GM06990 (cell line): ENCODE results near the gene RND3.

ENCODE experiments used
- DNase-seq: peaks from one replicate; pipeline ENCODE4 v3.0.0-alpha.2; 2011; ENCODE audit not compliant: insufficient read length; ENCODE audit errors: extremely low read depth
- H3K27me3 ChIP-seq: replicated peaks from 2 replicates; pipeline ENCODE4 v1.6.0; 2011; ENCODE audit warnings: low read length; ENCODE audit not compliant: control insufficient read depth, insufficient read depth
- H3K36me3 ChIP-seq: 2 replicates; pipeline ENCODE4 v1.5.1; 2011; ENCODE audit warnings: low read length; ENCODE audit not compliant: control insufficient read depth, insufficient read depth
- H3K4me3 ChIP-seq: replicated peaks from 2 replicates; pipeline ENCODE4 v1.5.1; 2011; ENCODE audit warnings: low read depth, mild to moderate bottlenecking, control low read depth, low read length
- TF ChIP-seq, protein P1 (sequence below): IDR thresholded peaks from 2 replicates; pipeline ENCODE4 v1.5.1; 2011; ENCODE audit warnings: low read length, control low read depth, mild to moderate bottlenecking, inconsistent platforms; ENCODE audit not compliant: insufficient read depth, poor library complexity, severe bottlenecking

RND3 gene

GRCh38 chr2:150468350-150468960 lies 19.0 kb downstream of the RND3 start:
- Histone ChIP-seq H3K36me3 (no peaks in the 10 kb centered on the region), H3K4me3 (no peak overlapping the region), H3K27me3 (no peaks in the 10 kb centered on the region)
- TF ChIP-seq, protein P1, sequence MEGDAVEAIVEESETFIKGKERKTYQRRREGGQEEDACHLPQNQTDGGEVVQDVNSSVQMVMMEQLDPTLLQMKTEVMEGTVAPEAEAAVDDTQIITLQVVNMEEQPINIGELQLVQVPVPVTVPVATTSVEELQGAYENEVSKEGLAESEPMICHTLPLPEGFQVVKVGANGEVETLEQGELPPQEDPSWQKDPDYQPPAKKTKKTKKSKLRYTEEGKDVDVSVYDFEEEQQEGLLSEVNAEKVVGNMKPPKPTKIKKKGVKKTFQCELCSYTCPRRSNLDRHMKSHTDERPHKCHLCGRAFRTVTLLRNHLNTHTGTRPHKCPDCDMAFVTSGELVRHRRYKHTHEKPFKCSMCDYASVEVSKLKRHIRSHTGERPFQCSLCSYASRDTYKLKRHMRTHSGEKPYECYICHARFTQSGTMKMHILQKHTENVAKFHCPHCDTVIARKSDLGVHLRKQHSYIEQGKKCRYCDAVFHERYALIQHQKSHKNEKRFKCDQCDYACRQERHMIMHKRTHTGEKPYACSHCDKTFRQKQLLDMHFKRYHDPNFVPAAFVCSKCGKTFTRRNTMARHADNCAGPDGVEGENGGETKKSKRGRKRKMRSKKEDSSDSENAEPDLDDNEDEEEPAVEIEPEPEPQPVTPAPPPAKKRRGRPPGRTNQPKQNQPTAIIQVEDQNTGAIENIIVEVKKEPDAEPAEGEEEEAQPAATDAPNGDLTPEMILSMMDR, result no peak
- no peak for DNase-seq

- TF ChIP-seq, protein P1, result no peak
- no peak for DNase-seq
- no peaks in the 10 kb centered on the region for H3K36me3 ChIP-seq
- H3K4me3 ChIP-seq, result no peak overlapping the region
- H3K27me3 ChIP-seq, result no peaks in the 10 kb centered on the region
These were observed 19.9 kb downstream of the RND3 start for GRCh38 chr2:150467621-150467963.

DNA sequence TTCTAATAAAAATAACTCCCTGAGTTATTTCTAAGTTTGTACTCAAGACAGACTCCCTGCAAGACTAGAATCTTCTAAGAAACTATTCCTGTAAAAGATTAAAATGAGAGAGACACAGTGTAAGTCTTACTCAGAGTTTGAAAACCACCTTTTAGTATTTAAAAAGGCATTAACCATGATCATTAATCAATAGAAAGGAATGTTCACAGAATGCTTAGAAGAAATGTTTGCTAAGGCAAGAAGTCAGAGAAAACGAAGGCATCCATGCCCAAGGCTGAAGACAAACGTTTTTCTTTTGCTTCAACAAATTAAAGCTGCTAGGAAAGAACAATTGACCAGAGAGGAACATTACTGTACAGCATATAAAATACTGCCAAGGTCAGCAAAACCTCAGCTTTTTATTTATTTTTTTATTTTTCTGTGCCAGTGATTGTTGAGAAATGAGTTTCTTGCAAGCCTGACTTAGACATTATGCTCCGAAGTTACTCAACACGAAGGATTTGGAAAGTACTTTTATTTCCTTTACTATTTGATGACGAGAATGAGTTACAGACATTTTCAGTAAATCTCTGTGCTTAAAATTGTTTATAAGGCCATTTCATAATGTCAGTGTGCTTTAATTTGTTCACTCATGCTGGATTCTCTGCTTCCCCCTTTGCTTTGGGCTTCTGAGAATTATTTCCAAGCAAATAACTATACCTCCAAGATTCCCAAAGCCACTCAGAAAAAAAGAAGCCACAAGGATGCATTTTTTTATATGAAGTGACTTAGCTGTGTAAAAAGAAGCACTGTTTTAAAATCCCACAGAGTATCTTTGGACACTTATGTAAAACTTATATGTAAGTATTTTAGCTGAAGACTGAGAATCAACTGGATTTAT lies 20.5 kb downstream of the RND3 start:
- H3K27me3 ChIP-seq, result no peaks in the 10 kb centered on the region
- no peaks in the 10 kb centered on the region for H3K36me3 ChIP-seq
- no peak overlapping the region for H3K4me3 ChIP-seq
- TF ChIP-seq, protein P1, result no peak
- no peak for DNase-seq

GRCh38 chr2:150465703-150466569 lies 21.5 kb downstream of the RND3 start:
- TF ChIP-seq, protein P1, result no peak
- DNase-seq, result no peak
- H3K27me3 ChIP-seq, result no peaks in the 10 kb centered on the region
- no peak overlapping the region for H3K4me3 ChIP-seq
- H3K36me3 ChIP-seq, result no peaks in the 10 kb centered on the region

DNA sequence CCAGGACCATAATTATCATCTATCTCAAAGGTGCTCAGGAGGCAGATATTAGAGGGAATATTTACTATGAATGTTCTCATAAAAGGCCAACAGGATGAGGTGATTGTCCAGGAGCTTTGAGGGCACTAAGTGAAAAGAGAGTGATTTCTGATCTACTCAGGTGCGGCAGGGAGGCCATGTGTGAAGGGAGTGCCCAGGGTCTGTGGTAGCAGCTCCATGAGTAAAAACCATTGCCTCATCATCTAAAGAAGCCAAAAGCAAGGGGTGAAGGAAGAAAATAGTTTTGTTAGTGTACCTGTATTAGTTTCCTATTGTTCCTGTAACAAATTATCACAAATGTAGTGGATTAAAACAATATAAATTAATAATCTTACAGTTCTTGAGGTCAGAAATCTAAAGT lies 22.5 kb downstream of the RND3 start:
- DNase-seq, result no peak

More for the DNA sequence above, 22.5 kb downstream of the RND3 start:
- no peaks in the 10 kb centered on the region for H3K27me3 ChIP-seq
- no peak overlapping the region for H3K4me3 ChIP-seq
- no peaks in the 10 kb centered on the region for H3K36me3 ChIP-seq
- TF ChIP-seq, protein P1, result no peak
